Fibroblast of the conjunctiva (primary cell): Measurements from ENCODE around the gene RLF.

Experiments
- DNase-seq: peaks from one replicate; pipeline ENCODE4 v3.0.0-alpha.2; 2010; ENCODE audit warnings: low read depth

RLF gene

GRCh38 chr1:40274331-40274730 lies 113.1 kb downstream of the RLF start:
- no peak for DNase-seq

GRCh38 chr1:40276122-40276521 lies 114.9 kb downstream of the RLF start:
- no peak for DNase-seq

- no peak for DNase-seq
Observed at GRCh38 chr1:40281853-40282252, 120.7 kb downstream of the RLF start.
